Tongue (tissue), 2 donors: ENCODE results near the gene DOCK4. TPM values are rescaled to one million over a fixed set of nuclear protein-coding genes. Genes with fewer than 3 reads are reported as not detected.
"Not testable (repeated sequence)": the region's sequence is repeated elsewhere in the genome, so short reads cannot be mapped to it uniquely, and the experiment has no call there.

Source experiments
- DNase-seq: peaks from one replicate; pipeline ENCODE4 v3.0.0-alpha.2; 2015
- total RNA-seq: library from RNA; depleted of rRNA; stranded (reverse); fragments of >200 nt; gene quantifications from one replicate; pipeline ENCODE4 v1.2.3, GENCODE V29; 2014

The DOCK4 gene
- total RNA-seq, 1 donor from 2014 or later, result 34.9 TPM

DNA sequence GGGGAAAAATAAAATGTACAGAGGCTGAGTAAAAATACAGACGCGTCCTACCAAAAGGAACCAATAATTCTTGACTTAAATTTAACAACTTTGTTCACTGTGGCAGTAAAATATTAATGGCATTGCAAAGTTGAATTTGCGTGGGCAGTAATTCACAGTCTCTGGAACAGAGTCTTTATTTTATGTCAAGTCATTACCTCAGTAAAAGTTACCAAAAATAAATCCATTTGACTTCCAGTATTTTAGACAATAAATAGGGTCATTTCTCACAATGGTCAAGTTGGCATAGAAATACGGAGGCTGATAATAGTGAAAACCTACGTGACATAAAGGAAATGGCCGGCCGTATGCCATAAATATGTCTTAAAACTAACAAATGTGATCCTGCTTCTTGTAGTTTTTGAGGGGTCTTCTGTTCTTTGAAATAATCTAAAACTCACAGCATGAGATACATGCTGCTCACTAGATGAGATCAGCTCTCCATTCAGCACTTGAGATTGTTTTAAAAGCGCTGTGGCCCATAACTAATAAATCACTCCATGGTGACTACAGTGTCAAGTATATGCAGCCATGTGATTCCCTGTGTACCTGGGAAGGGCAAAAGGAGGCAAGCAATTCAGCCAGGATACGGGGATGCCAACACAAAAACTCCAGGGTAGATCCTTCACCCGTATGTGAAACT is 75.3 kb downstream of the DOCK4 start:
- no peak for DNase-seq

DNA sequence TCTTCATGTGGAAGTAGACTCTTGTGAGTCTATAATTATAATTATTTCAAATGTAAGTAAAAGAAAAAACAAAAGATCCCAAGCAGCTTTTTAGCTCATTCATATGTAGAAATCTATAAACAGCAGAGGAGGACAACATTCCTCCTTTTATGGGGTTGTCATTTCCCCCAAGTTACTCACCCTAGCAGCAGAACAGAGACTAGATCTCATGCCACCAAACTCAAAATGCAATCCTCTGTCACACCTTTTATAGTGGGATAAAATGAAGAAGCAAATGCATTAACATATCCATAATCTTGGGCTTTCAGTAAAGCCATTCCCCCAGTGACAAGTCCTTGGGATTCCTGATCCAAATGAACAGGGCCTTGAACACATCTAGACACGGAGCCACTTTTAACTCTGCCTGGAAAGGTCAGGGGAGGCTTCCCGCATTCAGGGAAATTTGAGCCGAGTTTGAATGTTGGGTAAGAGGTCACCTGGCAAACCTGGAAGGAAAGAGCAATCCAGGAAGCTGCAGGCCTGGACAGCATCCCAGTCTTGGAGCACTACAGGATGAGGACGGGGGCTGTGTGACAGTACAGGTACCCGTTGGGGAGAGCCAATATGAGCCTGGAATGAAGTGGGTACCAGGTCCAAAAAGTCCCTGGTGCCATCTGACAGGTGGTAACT is 76.4 kb downstream of the DOCK4 start:
- DNase-seq, result peak; percentile 53

DNA sequence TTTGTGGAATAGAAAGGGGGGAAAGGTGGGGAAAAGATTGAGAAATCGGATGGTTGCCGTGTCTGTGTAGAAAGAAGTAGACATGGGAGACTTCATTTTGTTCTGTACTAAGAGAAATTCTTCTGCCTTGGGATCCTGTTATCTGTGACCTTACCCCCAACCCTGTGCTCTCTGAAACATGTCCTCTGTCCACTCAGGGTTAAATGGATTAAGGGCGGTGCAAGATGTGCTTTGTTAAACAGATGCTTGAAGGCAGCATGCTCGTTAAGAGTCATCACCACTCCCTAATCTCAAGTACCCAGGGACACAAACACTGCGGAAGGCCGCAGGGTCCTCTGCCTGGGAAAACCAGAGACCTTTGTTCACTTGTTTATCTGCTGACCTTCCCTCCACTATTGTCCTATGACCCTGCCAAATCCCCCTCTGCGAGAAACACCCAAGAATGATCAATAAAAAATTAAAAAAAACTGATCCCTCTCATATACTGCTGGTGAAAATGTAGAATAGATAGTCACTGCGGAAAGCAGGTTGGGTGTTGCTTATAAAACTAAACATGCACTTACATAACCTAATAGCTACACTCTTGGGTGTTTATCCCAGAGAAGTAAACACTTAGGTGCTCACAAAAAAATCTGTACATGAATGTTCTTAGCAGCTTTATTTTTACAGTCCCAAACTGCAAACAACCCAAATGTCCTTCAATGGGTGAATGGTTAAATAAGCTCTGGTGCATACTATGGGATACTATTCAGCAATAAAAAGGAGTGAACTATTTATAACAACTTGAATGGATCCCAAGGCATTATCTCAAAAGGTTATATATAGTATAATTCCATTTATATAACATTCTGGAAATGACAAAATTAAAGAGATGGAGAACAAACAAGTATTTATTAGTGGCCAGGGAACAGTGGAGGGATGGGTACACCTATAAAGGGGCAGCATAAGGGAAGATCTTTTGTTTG is 77.5 kb downstream of the DOCK4 start:
- DNase-seq, result not testable (repeated sequence)

DNA sequence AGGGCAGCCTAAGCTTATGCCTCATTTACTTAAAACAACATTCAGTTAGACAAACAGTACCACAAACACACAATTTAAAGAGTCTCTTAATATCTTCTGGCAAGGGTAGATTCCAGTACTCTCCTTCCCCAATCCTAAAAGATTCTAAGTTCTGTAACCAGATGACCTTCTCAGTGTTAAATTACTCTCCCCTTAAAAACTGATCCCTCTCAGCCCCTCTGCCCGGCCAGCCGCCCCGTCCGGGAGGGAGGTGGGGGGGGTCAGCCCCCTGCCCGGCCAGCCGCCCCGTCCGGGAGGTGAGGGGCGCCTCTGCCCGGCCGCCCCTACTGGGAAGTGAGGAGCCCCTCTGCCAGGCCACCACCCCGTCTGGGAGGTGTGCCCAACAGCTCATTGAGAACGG is 78.2 kb downstream of the DOCK4 start:
- DNase-seq, result not testable (repeated sequence)

DNA sequence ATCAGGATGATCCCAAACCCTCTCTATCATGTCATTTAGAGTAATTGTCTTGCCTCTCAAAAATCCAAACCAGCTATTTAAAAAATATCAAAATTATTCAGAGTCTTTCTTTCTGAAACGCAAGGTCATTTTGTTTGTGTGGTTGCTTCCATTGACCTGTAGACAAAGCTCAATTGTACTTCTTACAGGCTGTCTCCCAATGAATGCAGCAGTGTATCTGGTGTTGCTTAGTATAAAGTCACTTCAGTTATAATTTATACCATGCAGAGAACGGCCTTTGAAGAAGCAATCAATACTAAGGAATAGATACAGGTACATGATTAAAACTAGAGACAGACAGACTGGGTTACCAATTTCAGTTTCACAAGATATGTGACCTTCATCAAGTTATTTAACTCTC is 80.9 kb downstream of the DOCK4 start:
- no peak for DNase-seq

DNA sequence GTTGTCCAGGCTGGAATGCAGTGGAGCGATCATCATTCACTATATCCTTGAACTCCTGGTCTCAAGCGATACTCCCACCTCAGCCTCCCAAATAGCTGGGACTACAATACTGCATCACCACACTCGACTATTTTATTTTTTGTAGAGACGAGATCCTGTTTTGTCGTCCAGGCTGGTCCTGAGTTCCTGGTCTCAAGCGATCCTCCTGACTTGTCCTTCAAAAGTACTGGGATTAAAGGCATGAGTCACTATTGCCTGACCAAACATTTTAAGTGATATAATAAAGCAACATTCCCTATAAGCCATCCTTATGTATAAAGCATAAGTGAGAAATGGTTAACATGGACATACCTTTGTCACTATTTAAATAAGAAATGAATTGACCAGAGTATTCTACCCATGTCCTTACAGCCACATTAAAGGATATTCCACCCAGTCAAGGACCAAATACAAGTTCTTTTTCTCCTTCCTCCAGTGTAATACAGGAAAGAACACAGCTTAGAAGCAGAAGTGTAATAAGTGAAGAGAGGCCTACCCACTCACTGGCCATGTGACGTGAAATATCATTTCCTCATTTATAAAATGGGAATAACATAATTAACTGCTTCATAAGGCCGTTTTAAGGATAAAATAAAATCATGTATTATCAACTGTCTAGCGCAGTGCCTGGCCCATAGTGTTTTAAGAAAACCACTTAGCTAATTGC is 82.0 kb downstream of the DOCK4 start:
- DNase-seq, result no peak

DNA sequence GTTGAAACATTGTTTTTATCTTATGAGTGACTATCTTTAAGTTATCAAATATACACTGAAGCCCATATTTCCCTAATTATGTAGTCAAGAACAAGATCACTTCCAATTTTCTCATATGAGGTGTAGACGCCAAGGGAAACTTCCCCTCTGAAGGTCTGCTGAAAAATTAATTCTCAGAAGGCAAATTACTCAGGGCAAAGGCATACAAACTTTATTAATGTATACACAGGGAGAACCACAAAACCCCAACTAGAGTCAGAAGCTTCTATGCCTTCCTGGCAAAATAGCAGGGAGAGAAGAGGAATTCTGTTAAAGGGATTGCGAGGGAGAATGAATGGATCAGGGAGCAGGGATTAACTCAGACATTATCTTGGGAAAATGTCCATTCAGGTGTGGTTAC is 83.4 kb downstream of the DOCK4 start:
- no peak for DNase-seq

DNA sequence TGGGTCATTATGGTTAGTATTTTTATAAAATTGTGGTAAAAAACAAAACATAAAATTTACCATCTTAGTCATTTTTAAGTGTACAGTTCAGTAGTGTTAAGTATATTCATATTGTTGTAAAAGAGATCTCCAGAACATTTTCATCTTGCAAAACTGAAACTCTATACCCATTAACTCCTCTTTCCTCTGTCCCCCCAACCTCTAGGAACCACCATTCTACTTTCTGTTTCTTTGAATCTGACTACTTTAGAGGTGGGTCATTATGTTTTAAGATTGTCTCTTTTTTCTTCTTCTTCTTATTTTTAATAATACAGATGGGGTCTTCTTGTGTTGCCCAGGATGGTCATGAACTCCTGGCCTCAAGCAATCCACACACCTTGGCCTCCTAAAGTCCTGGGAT is 84.1 kb downstream of the DOCK4 start:
- DNase-seq, result no peak

DNA sequence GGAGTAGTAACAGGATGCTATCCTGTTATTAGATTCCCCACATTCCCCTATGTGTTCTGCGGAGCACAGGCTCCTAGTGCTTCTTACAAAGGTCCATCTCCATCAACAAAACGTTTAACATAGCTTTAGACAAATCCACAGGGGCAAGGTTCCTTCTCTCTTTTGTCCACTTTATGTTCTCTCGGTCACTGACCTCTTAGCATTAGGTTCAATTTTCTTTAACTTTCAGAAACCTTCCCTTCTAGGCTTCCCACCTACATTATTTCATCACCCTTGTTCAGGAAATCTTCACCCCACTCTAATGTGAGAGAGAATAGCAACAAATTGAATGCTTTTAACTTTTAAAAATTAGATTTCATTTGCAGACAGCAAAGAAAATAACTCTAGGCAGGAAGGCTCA is 84.9 kb downstream of the DOCK4 start:
- DNase-seq, result no peak

DNA sequence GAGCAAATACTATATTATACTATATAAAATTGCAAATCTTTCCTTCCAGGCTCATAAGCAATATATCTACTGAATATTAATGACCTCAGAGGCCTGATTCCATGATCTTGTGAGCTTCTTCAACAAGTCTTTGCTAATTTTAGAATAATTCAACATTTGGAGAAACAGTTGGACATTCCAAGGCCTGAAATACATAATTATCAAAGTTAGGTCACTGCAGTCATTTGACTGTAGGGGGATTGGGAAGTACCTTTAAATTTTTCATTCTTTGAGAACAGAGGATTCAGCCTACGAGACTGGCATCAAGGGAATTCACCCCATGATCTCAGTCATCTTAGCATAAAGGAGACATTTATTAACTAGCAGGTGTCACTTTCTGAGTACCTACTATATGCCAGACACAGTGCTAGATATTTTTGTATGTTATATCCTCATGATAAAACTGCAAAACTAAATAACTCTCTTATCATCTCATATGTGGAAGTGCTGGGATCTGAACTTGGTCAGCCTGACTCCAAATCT is 85.4 kb downstream of the DOCK4 start:
- no peak for DNase-seq

DNA sequence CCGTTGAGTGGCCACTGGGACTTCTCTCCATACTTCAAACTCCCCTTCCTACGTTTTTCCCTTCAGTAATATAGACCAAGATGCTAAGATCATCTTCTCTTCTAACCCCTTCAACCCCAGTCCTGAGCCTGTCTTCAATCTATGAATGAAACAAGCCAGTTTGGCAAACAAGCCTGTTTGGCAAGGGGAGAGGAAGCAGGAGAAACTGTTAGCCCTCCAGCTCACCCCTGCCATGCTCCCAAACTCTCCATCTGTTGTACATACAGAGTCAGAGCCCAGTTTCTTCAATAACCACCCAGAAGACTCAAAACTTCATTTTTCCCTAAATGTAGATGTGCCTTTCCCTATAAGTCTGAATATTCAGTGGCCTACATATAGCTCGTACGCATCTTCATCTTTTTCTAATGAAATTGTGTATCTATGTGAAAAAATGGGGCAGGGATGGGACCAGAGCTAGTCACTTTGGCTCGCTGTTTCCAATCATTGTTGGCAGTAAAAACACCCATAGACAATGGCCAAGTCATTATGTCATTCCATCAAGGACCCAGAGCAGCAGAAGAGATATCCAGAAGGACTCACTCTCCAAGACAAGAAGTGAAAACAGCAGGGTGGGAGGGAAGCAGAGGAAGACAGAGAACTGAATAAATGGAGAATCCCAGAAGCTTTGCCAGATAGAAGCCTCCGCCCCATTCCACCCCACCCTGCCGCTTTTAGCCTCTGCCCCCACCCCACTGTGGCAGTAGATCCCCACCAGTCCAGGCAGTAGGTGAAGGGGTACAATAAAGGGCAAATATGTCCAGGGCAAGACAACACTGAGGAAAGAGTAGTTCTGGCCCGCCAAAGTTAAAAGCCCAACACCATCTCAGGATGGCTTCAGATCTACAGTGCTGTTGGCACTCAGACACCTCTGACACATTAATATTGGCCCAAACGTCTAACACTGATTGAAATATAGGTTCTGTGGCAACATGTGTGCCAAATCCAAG is 87.3 kb downstream of the DOCK4 start:
- no peak for DNase-seq

DNA sequence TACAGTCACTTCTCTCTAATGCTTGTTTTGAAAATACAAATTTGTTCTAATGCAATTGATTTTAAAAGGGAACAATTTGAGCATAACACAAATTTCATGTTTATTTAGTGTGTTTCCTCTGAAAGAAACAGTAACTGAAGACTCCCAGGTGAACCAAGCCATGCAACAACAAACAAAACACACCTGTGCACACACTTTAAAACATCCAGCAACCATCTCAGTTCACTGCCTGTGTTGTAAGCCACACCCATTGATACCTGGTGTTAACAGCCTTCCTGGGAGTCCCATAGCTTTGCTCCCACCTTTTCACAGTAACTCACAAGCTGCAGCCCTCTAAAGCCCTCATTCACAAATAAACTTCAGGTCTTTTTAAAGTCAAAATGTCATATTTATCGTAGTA is 89.3 kb downstream of the DOCK4 start:
- DNase-seq, result peak; percentile 6

DNA sequence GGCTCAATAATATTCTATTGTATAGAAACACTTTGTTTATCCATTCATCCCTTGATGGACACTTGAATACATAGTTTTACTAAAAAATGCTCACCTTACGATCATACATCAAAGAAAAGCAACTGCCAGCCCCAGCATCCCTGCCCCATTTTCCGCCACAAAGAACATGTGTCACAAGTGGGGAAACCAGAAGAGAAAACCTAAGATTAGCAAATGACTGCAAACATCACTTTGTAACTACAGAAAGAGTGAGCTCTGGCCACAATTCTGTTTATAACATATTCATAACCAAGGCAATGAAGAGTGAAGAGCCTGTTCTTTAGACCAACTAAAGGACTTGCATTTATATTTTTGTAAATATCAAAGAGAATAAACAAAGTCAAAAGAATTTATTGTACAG is 89.8 kb downstream of the DOCK4 start:
- no peak for DNase-seq

DNA sequence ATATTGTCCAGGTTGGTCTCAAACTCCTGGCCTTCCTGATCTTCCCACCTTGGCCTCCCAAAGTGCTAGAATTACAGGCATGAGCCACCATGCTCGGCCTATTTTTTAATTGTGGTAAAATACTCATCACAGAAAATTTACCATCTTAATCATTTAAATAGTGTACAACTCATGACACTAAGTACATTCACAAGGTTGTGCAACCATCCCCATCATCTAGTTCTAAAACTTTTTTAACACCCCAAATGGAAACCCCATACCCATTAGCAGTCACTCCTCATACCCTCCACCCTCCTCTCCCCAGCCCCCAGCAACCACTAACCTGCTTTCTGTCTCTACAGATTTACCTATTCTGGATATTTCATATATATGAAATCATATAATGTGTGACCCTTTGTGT is 90.3 kb downstream of the DOCK4 start:
- DNase-seq, result no peak

DNA sequence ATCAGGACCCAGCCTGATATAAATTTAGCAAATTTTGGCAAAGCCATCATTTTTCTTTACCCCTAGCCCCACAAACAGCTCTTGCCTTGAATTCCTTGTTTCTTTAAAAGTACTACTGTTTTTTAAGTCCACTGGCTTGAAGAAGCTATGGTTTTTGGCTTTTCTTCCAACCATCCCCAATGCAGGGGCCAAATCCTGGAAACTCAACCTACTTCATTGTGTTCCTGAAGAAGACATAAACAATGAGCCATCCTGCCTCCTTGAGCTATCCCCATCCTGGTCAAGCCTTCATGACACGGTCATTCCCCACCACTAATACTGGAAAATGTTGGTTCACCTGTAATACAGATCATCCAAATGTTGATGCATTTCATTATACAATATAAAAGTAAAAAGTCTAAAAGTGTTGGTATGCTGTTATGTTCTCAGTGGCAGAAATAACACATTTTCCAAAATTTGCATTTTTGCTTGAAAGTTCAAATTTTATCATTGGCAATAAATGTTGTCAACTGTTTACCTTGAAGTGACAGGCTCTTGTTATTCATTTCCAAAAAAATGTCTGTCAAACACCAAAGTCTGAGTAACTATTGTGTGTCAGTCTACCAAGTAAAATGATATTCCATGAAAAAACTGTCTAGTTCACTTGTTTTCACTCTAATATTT is 92.2 kb downstream of the DOCK4 start:
- no peak for DNase-seq

DNA sequence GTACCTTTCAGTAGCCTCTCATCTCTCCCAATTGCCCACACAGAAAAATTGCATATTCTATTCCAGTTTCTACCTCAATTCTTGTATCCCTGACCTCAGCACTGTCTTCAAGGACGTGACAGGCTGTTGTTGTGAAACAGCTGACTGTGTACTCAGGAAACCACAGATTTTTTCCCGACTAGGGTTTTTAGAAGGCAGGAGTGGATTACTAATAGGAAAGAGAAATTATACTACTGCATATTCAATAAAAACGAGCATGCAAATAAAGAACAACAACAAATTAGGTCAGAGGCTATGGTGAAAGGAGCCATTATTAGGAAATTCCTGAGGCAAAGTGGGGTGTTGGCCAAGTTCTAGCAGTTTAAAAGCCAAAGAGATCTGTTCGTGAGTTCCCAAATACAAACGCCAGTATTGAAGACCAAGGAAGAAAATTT is 93.4 kb downstream of the DOCK4 start:
- no peak for DNase-seq

DNA sequence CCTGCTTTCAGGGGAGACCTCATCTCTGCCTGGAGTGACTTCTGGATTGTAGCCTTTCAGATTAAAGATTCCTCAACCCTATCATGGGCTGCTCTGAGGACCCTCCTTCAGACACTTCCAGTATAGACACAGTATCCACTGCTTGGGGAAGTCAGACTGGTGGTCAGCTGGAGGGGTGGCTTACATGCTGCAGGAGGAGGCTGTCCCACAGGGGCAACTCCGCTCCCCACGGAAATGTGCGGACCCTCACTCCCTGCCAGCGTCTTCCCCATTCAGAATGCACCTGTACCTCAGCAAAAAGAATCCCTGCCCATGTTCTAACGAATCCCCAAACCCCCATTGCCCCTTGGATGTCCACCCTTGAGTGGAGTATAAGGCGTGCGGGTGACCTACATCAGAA is 95.5 kb downstream of the DOCK4 start:
- no peak for DNase-seq

DNA sequence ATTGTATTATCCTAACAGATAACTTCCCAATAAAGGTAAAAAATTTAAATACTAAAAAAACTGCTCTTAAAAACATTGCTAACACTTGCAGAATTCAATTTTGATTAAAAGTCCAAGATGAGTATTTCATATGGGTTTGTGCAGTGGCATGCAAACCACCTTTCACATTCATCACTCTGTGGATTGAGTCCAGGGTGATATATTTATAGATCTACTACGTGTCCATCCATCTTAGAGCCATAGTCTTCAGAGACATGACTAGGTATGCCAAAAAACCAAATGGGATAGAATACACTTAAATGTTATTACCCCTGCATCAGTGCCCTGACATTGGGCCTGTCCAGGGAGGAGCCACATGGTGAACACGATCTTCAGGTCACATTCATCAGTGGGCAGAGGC is 96.0 kb downstream of the DOCK4 start:
- no peak for DNase-seq

DNA sequence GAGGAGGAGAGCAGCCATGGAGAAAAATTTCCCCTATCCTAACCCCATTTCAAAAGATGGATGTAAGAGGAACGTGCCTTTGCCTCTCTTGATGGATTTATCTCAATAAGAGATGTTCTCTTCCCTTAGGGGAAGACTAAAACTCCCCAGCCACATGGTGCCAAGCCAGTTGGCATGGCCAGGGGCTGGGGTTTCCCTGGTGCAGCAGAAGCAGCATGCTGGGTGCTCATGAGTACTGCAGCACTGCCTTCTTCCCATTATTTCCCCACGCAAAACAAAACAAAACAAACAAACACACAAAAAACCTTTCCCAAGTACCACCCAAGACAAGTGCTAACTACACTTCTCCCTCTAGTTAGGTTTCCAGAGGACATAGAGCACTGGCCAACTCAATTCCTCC is 97.2 kb downstream of the DOCK4 start:
- DNase-seq, result no peak
